Midbrain (tissue), 1 donor: ENCODE data around the gene CPSF3.
A peak's percentile ranks its signal among the peaks of the same experiment; 100 is the strongest.

Experiments used
- DNase-seq: peaks from one replicate; lab custom pipeline; 2025; lab: John Stamatoyannopoulos, UW

Gene CPSF3

GRCh38 chr2:9419541-9419940, 3.9 kb upstream of the CPSF3 start:
- no peak for DNase-seq

- DNase-seq: no peak
Observed at GRCh38 chr2:9420495-9420894, 3.0 kb upstream of the CPSF3 start.

- peak; percentile 37 for DNase-seq
Observed at GRCh38 chr2:9422321-9423099, 944 bp upstream of the CPSF3 start.

GRCh38 chr2:9423922-9424272, 443 bp downstream of the CPSF3 start:
- peak; percentile 23 for DNase-seq

GRCh38 chr2:9424447-9425164, 1.2 kb downstream of the CPSF3 start:
- DNase-seq: no peak

- DNase-seq: no peak
Observed at GRCh38 chr2:9428965-9429577, 5.6 kb downstream of the CPSF3 start.

- DNase-seq: no peak
Observed at GRCh38 chr2:9430316-9431293, 7.2 kb downstream of the CPSF3 start.

- no peak for DNase-seq
Observed at GRCh38 chr2:9434489-9434888, 11.0 kb downstream of the CPSF3 start.

GRCh38 chr2:9439536-9439935, 16.1 kb downstream of the CPSF3 start:
- no peak for DNase-seq

GRCh38 chr2:9440058-9440727, 16.7 kb downstream of the CPSF3 start:
- no peak for DNase-seq

GRCh38 chr2:9441556-9441955, 18.1 kb downstream of the CPSF3 start:
- no peak for DNase-seq

- no peak for DNase-seq
Observed at GRCh38 chr2:9443526-9443925, 20.1 kb downstream of the CPSF3 start.

GRCh38 chr2:9445089-9445488, 21.6 kb downstream of the CPSF3 start:
- DNase-seq: no peak

- DNase-seq: no peak
Observed at GRCh38 chr2:9451231-9451630, 27.8 kb downstream of the CPSF3 start.

- no peak for DNase-seq
Observed at GRCh38 chr2:9460441-9461017, 37.1 kb downstream of the CPSF3 start.

GRCh38 chr2:9461079-9461478, 37.6 kb downstream of the CPSF3 start:
- DNase-seq: no peak

GRCh38 chr2:9462313-9462712, 38.9 kb downstream of the CPSF3 start:
- DNase-seq: no peak

GRCh38 chr2:9462886-9463697, 39.6 kb downstream of the CPSF3 start:
- no peak for DNase-seq

- DNase-seq: no peak
Observed at GRCh38 chr2:9463698-9464034, 40.2 kb downstream of the CPSF3 start.

GRCh38 chr2:9465170-9465569, 41.7 kb downstream of the CPSF3 start:
- no peak for DNase-seq
